Kasumi-1 (cell line): ENCODE results near the gene ZNF534.
"Not testable (repeated sequence)": the region's sequence is repeated elsewhere in the genome, so short reads cannot be mapped to it uniquely, and the experiment has no call there.

Source experiments
- DNase-seq, 2 experiments: peaks; one replicate each; lab custom pipeline; 2025; lab: John Stamatoyannopoulos, UW

Gene ZNF534

DNA sequence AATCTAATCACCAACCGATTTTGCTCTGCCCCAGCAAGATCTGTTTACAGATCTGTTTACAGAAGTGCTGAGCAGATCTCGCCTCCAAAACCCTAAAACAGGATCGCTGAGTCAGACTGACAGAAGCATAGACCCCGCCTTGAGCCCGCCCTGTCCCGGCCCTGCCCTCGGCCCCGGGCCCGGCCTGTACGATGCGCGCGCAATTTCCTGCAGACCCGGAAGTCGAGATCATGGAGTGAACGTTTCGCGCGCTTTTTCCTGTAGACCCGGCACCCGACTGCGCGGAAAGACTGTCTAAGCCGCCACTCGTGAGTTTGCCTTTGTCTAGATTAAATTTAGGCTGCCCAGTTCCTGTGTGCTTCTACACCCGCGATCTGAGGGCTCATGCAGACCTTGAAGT is at the start of gene ZNF534:
Gene ZNF534, plus strand, starts transcription at position 212 of the 400 bp plus-strand sequence. CDS start 2,327 bp downstream, outside the sequence.
- DNase-seq = no peak

DNA sequence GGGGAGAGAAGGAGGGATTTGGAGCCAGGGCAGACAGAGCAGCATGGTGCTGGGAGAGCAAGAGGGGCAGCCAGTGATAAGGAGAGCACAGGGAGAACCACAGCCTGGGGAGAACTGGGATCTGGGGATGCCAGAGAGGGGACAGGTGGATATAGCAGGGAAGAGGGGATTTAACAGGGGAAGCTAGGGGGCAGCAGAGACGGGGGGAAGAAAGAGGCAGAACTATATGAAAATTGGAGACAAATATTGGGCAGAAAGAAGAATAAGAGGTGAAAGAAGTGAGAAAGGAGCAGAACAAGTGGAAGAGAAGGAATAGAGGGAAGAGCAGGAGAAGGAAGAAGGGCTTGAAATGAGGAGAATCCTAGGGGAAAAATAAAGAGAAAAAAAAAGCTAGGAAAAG is 37.8 kb upstream of the ZNF534 start:
- DNase-seq = no peak

GRCh38 chr19:52397310-52398080 is 31.5 kb upstream of the ZNF534 start, which contains the start of gene ZNF528:
Gene ZNF528 (plus strand): TSS chr19:52397849. CDS start chr19:52402014, 4,165 bp downstream.
- DNase-seq = no peak

DNA sequence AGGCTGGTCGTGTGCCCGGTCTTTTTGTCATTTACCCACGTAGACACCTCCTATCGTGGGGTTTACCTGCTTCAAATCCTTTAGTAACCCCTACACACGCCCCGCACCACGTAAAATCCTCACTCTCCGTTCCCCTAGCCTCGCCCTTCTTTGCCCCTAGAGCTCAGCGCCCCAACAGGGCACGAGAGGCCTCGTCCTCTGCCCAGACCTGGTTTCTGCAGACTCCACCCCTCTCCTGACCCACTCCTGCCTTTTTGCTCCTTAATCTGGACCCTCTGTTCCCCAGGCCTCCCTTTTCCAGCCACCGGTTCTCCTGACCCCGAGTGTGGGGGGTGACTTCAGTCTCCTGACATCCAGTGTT is 30.9 kb upstream of the ZNF534 start:
- no peak for DNase-seq

DNA sequence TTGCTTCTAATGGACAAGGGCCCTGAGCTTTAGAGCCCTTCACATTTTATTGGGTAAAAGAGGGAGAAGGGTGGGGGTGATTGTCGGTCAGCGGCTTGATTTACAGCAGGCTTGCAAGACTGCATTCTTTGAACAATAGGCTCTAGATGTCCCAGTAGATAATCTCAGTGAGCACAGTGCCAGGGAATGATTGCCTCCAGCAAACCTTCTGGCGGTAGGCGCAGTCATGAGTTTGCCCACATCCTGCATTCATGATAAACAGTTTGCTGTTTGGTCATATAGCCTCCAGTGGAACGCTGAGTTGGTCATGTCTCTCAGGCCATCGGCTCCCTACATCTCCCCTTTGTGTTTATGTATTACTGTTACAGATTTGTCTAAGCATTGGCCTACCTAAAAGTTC is 18.7 kb upstream of the ZNF534 start:
- no peak for DNase-seq

DNA sequence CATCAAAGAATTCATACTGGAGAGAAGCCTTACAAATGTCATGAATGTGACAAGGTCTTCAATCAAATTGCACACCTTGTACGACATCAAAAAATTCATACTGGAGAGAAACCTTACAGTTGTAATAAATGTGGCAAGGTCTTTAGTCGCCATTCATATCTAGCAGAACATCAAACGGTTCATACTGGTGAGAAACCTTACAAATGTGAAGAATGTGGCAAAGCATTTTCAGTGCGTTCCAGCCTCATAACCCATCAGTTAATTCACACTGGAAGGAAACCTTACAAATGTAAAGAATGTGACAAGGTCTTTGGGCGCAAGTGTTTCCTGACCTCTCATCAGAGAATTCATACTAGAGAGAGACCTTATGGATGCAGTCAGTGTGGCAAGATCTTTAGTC is 13.2 kb upstream of the ZNF534 start:
- DNase-seq = no peak

GRCh38 chr19:52442179-52442578 is 13.2 kb downstream of the ZNF534 start:
- no peak for DNase-seq

GRCh38 chr19:52444506-52444905 is 15.6 kb downstream of the ZNF534 start:
- DNase-seq = no peak

DNA sequence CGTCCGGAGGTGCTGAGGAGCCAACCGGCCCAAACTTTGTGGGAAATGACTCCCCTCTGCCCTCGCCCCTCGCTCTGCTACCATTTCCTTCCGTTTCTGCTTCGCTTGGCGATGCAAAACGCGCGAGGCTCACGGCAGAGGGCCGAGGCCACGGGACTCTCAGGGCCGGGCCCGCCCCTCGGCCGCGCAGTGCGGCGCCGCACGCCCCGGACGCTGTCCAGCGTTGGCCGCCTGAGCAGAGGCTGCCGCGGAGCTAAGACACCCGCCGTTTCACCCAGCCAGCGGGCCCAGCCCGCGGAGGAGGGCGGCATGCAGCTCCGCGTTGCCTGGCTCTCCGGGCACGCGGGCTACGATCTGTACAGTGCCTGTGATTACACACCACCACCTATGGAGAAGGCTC is 22.3 kb downstream of the ZNF534 start:
- no peak for DNase-seq

- no peak for DNase-seq
Observed at GRCh38 chr19:52453324-52454094, 24.6 kb downstream of the ZNF534 start, which contains the start of gene ZNF578. Gene ZNF578 (plus strand): TSS chr19:52453553. CDS start chr19:52501846, 48,293 bp downstream.

GRCh38 chr19:52464798-52465470 is 36.0 kb downstream of the ZNF534 start:
- DNase-seq = no peak

GRCh38 chr19:52473655-52474350 is 44.9 kb downstream of the ZNF534 start:
- no peak for DNase-seq

DNA sequence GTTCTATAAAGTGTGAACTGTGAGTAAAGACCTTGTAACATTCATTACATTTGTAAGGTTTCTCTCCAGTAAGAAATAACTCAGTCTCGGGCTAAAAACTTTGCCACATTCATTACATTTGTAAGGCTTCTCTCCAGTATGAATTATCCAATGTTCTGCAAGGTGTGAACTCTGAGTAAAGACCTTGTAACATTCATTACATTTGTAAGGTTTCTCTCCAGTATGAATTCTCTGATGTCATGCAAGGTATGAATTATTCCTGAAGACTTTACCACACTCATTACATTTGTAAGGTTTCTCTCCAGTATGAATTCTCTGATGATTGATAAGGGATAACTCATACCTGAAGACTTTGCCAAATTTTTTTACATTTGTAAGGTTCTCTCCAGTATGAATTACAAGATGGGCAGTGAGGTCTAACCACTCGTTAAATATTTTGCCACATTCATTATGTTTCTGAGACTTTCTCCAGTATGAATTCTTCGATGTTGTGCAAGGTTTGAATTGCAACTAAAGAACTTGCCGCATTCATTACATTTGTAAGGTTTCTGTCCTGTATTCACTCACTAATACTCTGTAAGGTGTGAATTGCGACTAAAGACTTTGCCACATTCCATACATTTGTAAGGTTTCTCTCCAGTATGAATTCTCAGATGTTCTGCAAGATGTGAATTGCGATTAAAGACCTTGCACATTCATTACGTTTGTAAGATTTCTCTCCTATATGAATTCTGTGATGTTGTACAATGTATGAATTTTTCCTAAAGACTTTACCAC is 45.6 kb downstream of the ZNF534 start:
- no peak for DNase-seq

DNA sequence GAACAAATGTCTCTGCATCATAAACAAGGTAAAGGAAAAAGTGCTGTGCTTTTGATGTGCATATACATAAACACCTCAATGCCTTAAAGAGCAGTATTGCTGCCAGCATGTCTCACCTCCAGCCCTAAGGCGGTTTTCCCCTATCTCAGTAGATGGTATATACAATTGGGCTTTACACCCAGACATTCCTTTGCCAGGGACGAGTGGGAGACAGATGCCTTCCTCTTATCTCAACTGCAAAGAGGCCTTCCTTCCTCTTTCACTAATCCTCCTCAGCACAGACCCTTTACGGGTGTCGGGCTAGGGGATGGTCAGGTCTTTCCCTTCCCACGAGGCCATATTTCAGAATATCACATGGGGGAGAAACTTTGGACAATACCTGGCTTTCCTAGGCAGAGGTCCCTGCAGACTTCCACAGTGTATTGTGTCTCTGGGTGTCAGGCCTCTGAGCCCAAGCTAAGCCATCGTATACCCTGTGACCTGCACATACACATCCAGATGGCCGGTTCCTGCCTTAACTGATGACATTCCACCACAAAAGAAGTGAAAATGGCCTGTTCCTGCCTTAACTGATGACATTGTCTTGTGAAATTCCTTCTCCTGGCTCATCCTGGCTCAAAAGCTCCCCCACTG is 55.3 kb downstream of the ZNF534 start:
- DNase-seq = not testable (repeated sequence)

DNA sequence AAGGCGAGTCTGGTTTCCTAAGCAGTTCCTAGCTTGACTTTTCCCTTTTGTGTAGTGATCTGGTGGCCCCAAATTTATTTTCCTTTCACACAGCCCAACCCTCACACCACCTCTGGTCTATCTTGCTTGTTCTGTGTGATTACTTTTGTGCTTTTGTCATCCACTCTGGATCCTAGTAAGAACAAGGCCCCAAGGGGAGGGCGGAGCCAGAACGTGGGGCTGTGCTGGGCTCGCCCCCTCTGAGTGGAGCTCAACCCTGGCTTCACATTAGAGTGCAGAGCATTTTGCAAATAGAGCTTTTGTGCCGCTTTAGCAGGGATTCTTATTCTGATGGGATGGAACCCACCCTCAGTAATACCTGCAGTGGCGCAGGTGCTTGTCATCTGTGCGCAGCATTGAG is 56.1 kb downstream of the ZNF534 start:
- not testable (repeated sequence) for DNase-seq

DNA sequence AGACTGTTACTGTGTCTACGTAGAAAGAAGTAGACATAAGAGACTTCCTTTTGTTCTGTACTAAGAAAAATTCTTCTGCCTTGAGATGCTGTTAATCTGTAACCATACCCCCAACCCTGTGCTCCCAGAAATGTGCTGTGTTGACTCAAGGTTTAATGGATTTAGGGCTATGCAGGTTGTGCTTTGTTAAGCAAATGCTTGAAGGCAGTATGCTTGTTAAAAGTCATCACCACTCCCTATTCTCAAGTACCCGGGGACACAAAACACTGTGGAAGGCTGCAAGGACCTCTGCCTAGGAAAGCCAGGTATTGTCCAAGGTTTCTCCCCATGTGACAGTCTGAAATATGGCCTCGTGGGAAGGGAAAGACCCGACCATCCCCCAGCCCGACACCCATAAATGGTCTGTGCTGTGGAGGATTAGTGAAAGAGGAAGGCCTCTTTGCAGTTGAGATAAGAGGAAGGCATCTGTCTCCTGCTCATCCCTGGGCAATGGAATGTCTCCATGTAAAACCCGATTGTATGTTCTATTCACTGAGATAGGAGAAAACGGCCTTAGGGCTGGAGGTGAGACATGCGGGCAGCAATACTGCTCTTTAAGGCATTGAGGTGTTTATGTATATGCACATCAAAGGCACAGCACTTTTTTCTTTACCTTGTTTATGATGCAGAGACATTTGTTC is 56.8 kb downstream of the ZNF534 start:
- not testable (repeated sequence) for DNase-seq

GRCh38 chr19:52492201-52492993 is 63.4 kb downstream of the ZNF534 start:
- no peak for DNase-seq

DNA sequence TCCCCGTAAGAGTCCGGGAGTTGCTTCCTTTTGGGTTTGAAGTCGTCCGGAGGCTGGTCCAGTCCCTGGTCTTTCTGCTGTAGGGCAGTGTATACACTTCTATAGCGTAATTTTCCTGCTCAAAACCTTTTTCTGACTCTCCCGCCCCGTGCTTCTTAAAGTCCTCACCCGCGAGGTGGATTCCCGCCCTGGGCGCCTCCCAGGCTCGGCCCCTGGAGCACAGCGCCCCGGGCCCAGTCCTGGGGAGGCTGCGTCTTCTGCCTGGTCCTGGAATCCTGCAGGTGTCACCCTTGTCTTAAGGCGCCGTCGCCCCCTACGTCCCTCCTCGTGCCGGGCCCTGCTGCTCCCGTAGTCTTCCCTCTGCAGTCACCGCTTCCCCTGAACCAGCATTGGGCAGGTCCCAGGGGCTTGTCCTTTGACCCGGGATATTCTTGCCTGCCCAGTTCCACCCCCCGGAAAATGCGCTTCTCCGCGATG is 64.1 kb downstream of the ZNF534 start:
- DNase-seq = no peak

GRCh38 chr19:52494518-52494917 is 65.6 kb downstream of the ZNF534 start:
- DNase-seq = no peak
